H1 (cell line): ENCODE measurements around the gene KLK10. TPM values are rescaled to one million over a fixed set of nuclear protein-coding genes. Genes with fewer than 3 reads are reported as not detected.

Source experiments
- BACH1 ChIP-seq: IDR thresholded peaks from 2 replicates; pipeline ENCODE4 v1.6.1; 2012; ENCODE audit warnings: low read length, improper control_type of control experiment
- polyA plus RNA-seq, 7 experiments: library from polyadenylated mRNA; depleted of rRNA in 3 of 7; stranded (reverse) in 5 of 7; unstranded in 2 of 7; fragments of >200 nt in 5 of 7; fragments of 200-250 nt in 2 of 7; gene quantifications; 1 replicate in 5 of 7; 2 replicates in 1 of 7; 4 replicates in 1 of 7; pipeline versions ENCODE4 v1.2.1 to v1.2.3, GENCODE V29; 2011 to 2013; ENCODE audit warnings: missing spikeins in 2 of 7, mixed read lengths in 2 of 7
- total RNA-seq: library from RNA; stranded (reverse); fragmentation: NEBNext Ultra II Directional; extraction: Animal tissue kit (Norgen Biotek cat#: 25700); gene quantifications from 2 replicates; pipeline ENCODE4 v1.2.1, GENCODE V29; 2021

Gene KLK10
- total and polyA plus RNA-seq, 2 of the 8 experiments (the other 6 are each of a cell fraction or from before 2014, with no cell fraction given), result 4.8 to 9.7 TPM

DNA sequence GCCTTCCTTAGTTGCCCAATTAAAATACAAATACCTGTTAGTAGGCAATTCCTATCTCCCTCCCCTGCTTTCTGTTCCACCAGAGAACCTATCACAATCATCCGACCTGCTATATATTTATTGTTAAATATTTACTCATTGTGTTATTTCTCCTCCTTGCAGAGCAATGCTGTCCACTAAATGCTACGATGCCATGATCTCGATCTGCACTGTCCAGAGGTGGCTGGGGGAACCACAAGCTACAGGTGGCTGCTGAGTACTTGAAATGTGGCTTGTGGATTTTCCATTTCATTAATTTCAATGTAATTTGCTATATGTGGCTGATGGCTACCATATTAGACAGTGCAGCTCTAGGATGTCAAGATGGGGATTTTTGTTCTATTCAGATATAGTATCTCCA, 55.2 kb downstream of the KLK10 start (continued):
- no peak for TF ChIP-seq BACH1
